Measurements from ENCODE around the gene DNAJA4.

DNAJA4 gene

GRCh38 chr15:78216276-78217104 lies 47.9 kb upstream of the DNAJA4 start:
- TF ChIP-seq ZFP30 (CRISPR knock-in tag; IDR thresholded peaks at IDR 0.05) (no peak), TCF4 (CRISPR knock-in tag; IDR thresholded peaks at IDR 0.05; ENCODE audit: borderline replicate concordance) (no peak), ZNF8 (CRISPR knock-in tag; IDR thresholded peaks at IDR 0.05) (no peak)
- no peak for ATAC-seq

- no peak for ATAC-seq
Measured at GRCh38 chr15:78220713-78221112, 43.6 kb upstream of the DNAJA4 start.

GRCh38 chr15:78222745-78223395 lies 41.5 kb upstream of the DNAJA4 start:
- no peak for ATAC-seq
- TF ChIP-seq OSR1 (CRISPR knock-in tag; IDR thresholded peaks at IDR 0.05): no peak
- TF ChIP-seq ZC3H10 (CRISPR knock-in tag; IDR thresholded peaks at IDR 0.05): no peak
- no peak for TF ChIP-seq BACH2 (CRISPR knock-in tag; IDR thresholded peaks at IDR 0.05; ENCODE audit: borderline replicate concordance)
- TF ChIP-seq CSDC2 (CRISPR knock-in tag; IDR thresholded peaks at IDR 0.05): no peak
- TF ChIP-seq TCF4 (CRISPR knock-in tag; IDR thresholded peaks at IDR 0.05; ENCODE audit: borderline replicate concordance): no peak

More at GRCh38 chr15:78220713-78221112, 43.6 kb upstream of the DNAJA4 start:
- no peak for TF ChIP-seq BACH2 (CRISPR knock-in tag; IDR thresholded peaks at IDR 0.05; ENCODE audit: borderline replicate concordance)
- no peak for TF ChIP-seq ESRRG (CRISPR knock-in tag; IDR thresholded peaks at IDR 0.05)
- TF ChIP-seq GLIS3 (CRISPR knock-in tag; IDR thresholded peaks at IDR 0.05): no peak
- no peak for TF ChIP-seq ZC3H10 (CRISPR knock-in tag; IDR thresholded peaks at IDR 0.05)
- no peak for TF ChIP-seq POU6F1 (CRISPR knock-in tag; IDR thresholded peaks at IDR 0.05; ENCODE audit: borderline replicate concordance, low read depth)
- peak; percentile 85 for TF ChIP-seq ZNF8 (CRISPR knock-in tag; IDR thresholded peaks at IDR 0.05)
- TF ChIP-seq PPARA (CRISPR knock-in tag; IDR thresholded peaks at IDR 0.05; ENCODE audit: borderline replicate concordance): no peak
- TF ChIP-seq CSRNP3 (CRISPR knock-in tag; IDR thresholded peaks at IDR 0.05): no peak
- peak; percentile 75 for TF ChIP-seq ZNF70 (CRISPR knock-in tag; IDR thresholded peaks at IDR 0.05)
- no peak for TF ChIP-seq TCF4 (CRISPR knock-in tag; IDR thresholded peaks at IDR 0.05; ENCODE audit: borderline replicate concordance)

GRCh38 chr15:78223396-78224022 lies 40.9 kb upstream of the DNAJA4 start:
- ATAC-seq: no peak
- TF ChIP-seq CREB5 (CRISPR knock-in tag; IDR thresholded peaks at IDR 0.05; ENCODE audit: low read depth) (no peak), SNAI2 (CRISPR knock-in tag; IDR thresholded peaks at IDR 0.05) (no peak), CSRNP3 (CRISPR knock-in tag; IDR thresholded peaks at IDR 0.05) (no peak), OSR1 (CRISPR knock-in tag; IDR thresholded peaks at IDR 0.05) (no peak), ISL1 (CRISPR knock-in tag; IDR thresholded peaks at IDR 0.05) (no peak), ZC3H10 (CRISPR knock-in tag; IDR thresholded peaks at IDR 0.05) (no peak), GLIS3 (CRISPR knock-in tag; IDR thresholded peaks at IDR 0.05) (no peak), PATZ1 (CRISPR knock-in tag; IDR thresholded peaks at IDR 0.05; ENCODE audit: borderline replicate concordance) (no peak), ARNTL (CRISPR knock-in tag; IDR thresholded peaks at IDR 0.05; ENCODE audit: borderline replicate concordance, low read depth) (no peak), BACH2 (CRISPR knock-in tag; IDR thresholded peaks at IDR 0.05; ENCODE audit: borderline replicate concordance) (no peak), ZFP30 (CRISPR knock-in tag; IDR thresholded peaks at IDR 0.05) (no peak)
